Testis (tissue), 2 donors: ENCODE measurements around the gene MS4A18.

Source experiments
- POLR2A ChIP-seq: fragments of 450-650 bp; IDR thresholded peaks from one replicate; pipeline ENCODE4 v1.6.1; 2017; ENCODE audit warnings: antibody characterized with exemption, mild to moderate bottlenecking, moderate library complexity
- TF ChIP-seq, protein P1 (sequence below), 3 experiments: fragments of 450-650 bp in 2 of 3; fragments of 200-600 bp in 1 of 3; sonication (generic) in 1 of 3; IDR thresholded peaks; one replicate each; pipeline ENCODE4 v1.5.1; 2016 to 2019; ENCODE audit warnings: antibody characterized with exemption in 3 of 3, mild to moderate bottlenecking in 2 of 3, moderate library complexity in 1 of 3

DNA sequence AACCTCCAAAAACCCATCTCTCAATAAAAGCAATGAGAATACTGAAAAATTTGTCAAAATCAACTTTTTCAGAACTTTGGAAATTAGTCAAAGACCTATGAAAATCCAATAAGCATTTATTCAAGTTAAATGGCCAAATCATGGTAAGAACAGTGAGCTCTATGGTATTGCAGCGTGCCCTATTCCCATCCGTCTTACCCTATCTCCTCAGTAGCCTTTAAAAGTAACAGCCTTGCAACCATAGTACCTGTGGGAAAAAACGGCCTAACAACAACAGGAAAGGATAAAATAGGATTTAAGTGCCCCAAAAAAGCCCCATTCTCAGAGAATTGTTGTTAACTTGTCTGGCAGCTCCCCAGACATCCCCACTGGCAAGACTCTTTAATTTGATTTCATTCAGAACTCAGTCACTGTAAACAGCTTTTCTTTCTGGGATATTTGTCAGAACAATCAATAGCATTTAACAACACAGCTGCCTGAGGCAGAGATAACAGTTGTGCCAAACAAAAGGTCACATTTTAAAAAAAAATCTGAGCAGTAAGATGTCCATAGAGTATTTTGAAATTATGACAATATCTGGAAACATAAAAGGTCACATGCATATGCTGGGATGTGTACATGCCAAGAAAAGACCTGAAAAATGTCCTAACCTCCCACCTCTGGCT is 43.9 kb upstream of the MS4A18 start:
- no peak for TF ChIP-seq POLR2A
- TF ChIP-seq, protein P1, sequence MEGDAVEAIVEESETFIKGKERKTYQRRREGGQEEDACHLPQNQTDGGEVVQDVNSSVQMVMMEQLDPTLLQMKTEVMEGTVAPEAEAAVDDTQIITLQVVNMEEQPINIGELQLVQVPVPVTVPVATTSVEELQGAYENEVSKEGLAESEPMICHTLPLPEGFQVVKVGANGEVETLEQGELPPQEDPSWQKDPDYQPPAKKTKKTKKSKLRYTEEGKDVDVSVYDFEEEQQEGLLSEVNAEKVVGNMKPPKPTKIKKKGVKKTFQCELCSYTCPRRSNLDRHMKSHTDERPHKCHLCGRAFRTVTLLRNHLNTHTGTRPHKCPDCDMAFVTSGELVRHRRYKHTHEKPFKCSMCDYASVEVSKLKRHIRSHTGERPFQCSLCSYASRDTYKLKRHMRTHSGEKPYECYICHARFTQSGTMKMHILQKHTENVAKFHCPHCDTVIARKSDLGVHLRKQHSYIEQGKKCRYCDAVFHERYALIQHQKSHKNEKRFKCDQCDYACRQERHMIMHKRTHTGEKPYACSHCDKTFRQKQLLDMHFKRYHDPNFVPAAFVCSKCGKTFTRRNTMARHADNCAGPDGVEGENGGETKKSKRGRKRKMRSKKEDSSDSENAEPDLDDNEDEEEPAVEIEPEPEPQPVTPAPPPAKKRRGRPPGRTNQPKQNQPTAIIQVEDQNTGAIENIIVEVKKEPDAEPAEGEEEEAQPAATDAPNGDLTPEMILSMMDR (IDR thresholded peaks at IDR 0.05): no peak
